Heart left ventricle (tissue), 16 donors: ENCODE measurements around the gene TCIRG1. TPM values are rescaled to one million over a fixed set of nuclear protein-coding genes. Genes with fewer than 3 reads are reported as not detected.
A peak's percentile ranks its signal among the peaks of the same experiment; 100 is the strongest.

Experiments used
- ATAC-seq, 4 donors: fragments of 200-7000 bp; cut with Tn5 transposase; one replicate each; pipeline ENCODE4 v1.9.1; 2020 to 2022; ENCODE audit warnings: moderate library complexity in 4 of 4, mild to moderate bottlenecking in 3 of 4, moderate number of reproducible peaks in 1 of 4
- DNase-seq, 5 donors: peaks; one replicate each; pipeline ENCODE4 v3.0.0-alpha.2; 2020
- H3K27ac ChIP-seq, 12 donors: fragments of 200-600 bp; sonication (generic) in 4 of 12; one replicate each; pipeline versions ENCODE4 v1.5.0 to v1.8.0; 2016 to 2022; ENCODE audit warnings: mild to moderate bottlenecking in 2 of 12
- H3K27me3 ChIP-seq, 9 donors: fragments of 200-600 bp; sonication (generic) in 2 of 9; one replicate each; pipeline versions ENCODE4 v1.5.1 to v1.8.0; 2016 to 2022; ENCODE audit warnings: mild to moderate bottlenecking in 3 of 9
- H3K36me3 ChIP-seq, 9 donors: fragments of 200-600 bp; sonication (generic) in 2 of 9; one replicate each; pipeline versions ENCODE4 v1.5.0 to v1.8.0; 2018 to 2022; ENCODE audit warnings: mild to moderate bottlenecking in 2 of 9
- H3K4me1 ChIP-seq, 12 donors: fragments of 200-600 bp; sonication (generic) in 4 of 12; one replicate each; pipeline versions ENCODE4 v1.5.0 to v1.8.0; 2016 to 2022; ENCODE audit warnings: mild to moderate bottlenecking in 3 of 12
- H3K4me3 ChIP-seq, 12 donors: fragments of 200-600 bp; sonication (generic) in 4 of 12; one replicate each; pipeline versions ENCODE4 v1.5.0 to v1.8.0; 2017 to 2022; ENCODE audit warnings: mild to moderate bottlenecking in 9 of 12, moderate library complexity in 4 of 12
- H3K9me3 ChIP-seq, 12 donors: fragments of 200-600 bp; sonication (generic) in 4 of 12; one replicate each; pipeline versions ENCODE4 v1.5.0 to v1.8.0; 2016 to 2022; ENCODE audit warnings: mild to moderate bottlenecking in 1 of 12
- CTCF ChIP-seq, 12 donors: fragments of 200-600 bp; sonication (generic) in 4 of 12; IDR thresholded peaks; one replicate each; pipeline versions ENCODE4 v1.5.0 to v1.8.0; 2018 to 2022; ENCODE audit warnings: antibody characterized with exemption in 12 of 12, mild to moderate bottlenecking in 5 of 12
- POLR2A ChIP-seq, 2 donors: fragments of 450-650 bp; IDR thresholded peaks; one replicate each; pipeline ENCODE4 v1.6.1; 2017; ENCODE audit warnings: antibody characterized with exemption in 2 of 2, mild to moderate bottlenecking in 2 of 2, moderate library complexity in 2 of 2
- WGBS, 4 donors: extraction: QIAGEN DNeasy Blood & Tissue Kit in 2 of 4; methylation state at CpG; one replicate each; pipeline versions ENCODE4 v1.1.5 to v1.1.7; 2013 to 2018; 5-methylcytosine and 5-hydroxymethylcytosine counted together
- intact Hi-C, 10 donors: fragments of 100-400 bp; cut with DNase I; formaldehyde crosslinking; loops; one replicate each; pipeline versions ENCODE4 v1.11.1 to v1.14.2; 2022
- polyA plus RNA-seq, 2 donors: library from polyadenylated mRNA; stranded (reverse); fragments of 200-250 nt; gene quantifications; one replicate each; pipeline ENCODE4 v1.2.3, GENCODE V29; 2013
- total RNA-seq, 9 donors: library from RNA; depleted of rRNA in 2 of 9; stranded (reverse); fragments of >200 nt in 2 of 9; fragmentation: NEBNext Ultra II Directional in 3 of 9; extraction: Animal tissue kit (Norgen Biotek cat#: 25700) in 3 of 9; gene quantifications; one replicate each; pipeline versions ENCODE4 v1.1.0 to v1.2.4, GENCODE V29; 2016 to 2023
- donor health status: ischemic (EF 13 %, LVEDD 7.1; RV severe dilation, severe dysfunction).
- donor health status: healthy with polysubstance abuse.
- donor health status: DM: no; HTN: yes; CAD: no.
- donor health status: DM: no; HTN: no; CAD: no.
- donor health status: ischemic (EF 25% LVEDD 6.9; RV normal size, moderate dysfunction).
- donor health status: ischemic (EF 25% LVEDD 5.7; RV mildly dilated, moderate dysfunction).
- donor health status: healthy.
- donor health status: DM: yes; HTN: yes; CAD: no.
- donor health status: ischemic (EF 35%, LVEDD 5.7; RV mildly dilated, moderate dysfunction).
- donor health status: nonischemic (EF 11% LVEDD 7.7; RV severe dilation, severe dysfunction).
- donor health status: DM: yes; HTN: yes; CAD: no.
- donor health status: PGD.
- donor health status: ischemic (EF 29% LVEDD 5.4; RV normal size, mild dysfunction).
- donor health status: nonischemic (EF 23%, LVEDD 6.1; RV moderate dilation, normal function).

Gene TCIRG1
- total and polyA plus RNA-seq, 11 donors, result 10.2 to 88.7 (median 25.5) TPM

- no peak for TF ChIP-seq POLR2A (IDR thresholded peaks at IDR 0.05)
- no peak for TF ChIP-seq CTCF (IDR thresholded peaks at IDR 0.05)
- H3K4me3 ChIP-seq, result no peak overlapping the region
- no peaks in the 10 kb centered on the region for H3K9me3 ChIP-seq
- no peak overlapping the region for H3K27ac ChIP-seq
- ATAC-seq (no peak), DNase-seq (no peak)
- intact Hi-C loops, result no loop called here
- 91 to 98% (median 96%) methylated on average over 13 of the region's 13 CpGs for WGBS, 4 donors
- no peaks in the 10 kb centered on the region for H3K27me3 ChIP-seq
- H3K4me1 ChIP-seq, result peaks cover 0 to 33% (median 4%) of the 10 kb centered on the region in 12 donors
- H3K36me3 ChIP-seq, result peaks cover 0 to 6% (median 0%) of the 10 kb centered on the region in 9 donors
Measured at GRCh38 chr11:67999201-67999629, 39.6 kb upstream of the TCIRG1 start.

- H3K27me3 ChIP-seq, result no peaks in the 10 kb centered on the region
- H3K36me3 ChIP-seq, result peaks cover 0 to 6% (median 0%) of the 10 kb centered on the region in 9 donors
- TF ChIP-seq POLR2A (IDR thresholded peaks at IDR 0.05), result no peak
- no peak for TF ChIP-seq CTCF (IDR thresholded peaks at IDR 0.05)
- WGBS, 4 donors, result 87 to 97% (median 93%) methylated on average over 5 of the region's 5 CpGs
- peaks cover 0 to 37% (median 6%) of the 10 kb centered on the region in 12 donors for H3K4me1 ChIP-seq
- no peak overlapping the region for H3K4me3 ChIP-seq
- ATAC-seq, result no peak
- intact Hi-C loops, result loop anchor here in 1 of 10 donors (5.0 to 10.0 kb wide), 2 partner anchors 38 to 205 kb away; partner anchors contain the start of gene TCIRG1
- DNase-seq, result no peak
- H3K9me3 ChIP-seq, result no peaks in the 10 kb centered on the region
- no peak overlapping the region for H3K27ac ChIP-seq
Measured at GRCh38 chr11:67999704-68000103, 39.1 kb upstream of the TCIRG1 start.

GRCh38 chr11:68002575-68002937 is 36.3 kb upstream of the TCIRG1 start:
- ATAC-seq, result peak in 3 of 4 donors; percentile 1 to 36 (median 5)

More at GRCh38 chr11:68002575-68002937, 36.3 kb upstream of the TCIRG1 start:
- no peak for DNase-seq
- Histone ChIP-seq H3K4me1 (peaks cover 0 to 33% (median 7%) of the 10 kb centered on the region in 12 donors), H3K36me3 (peaks cover 0 to 4% (median 0%) of the 10 kb centered on the region in 9 donors), H3K9me3 (no peaks in the 10 kb centered on the region), H3K4me3 (peak overlapping the region in 8 of 12 donors; percentile 57 to 86 (median 73)), H3K27me3 (no peaks in the 10 kb centered on the region), H3K27ac (peak overlapping the region in 3 of 12 donors; percentile 63 to 94 (median 63))
- intact Hi-C loops, result loop anchor here in 1 of 10 donors (5.0 to 10.0 kb wide), 2 partner anchors 35 to 202 kb away; partner anchors contain the start of gene TCIRG1
- 77 to 87% (median 84%) methylated on average over 9 of the region's 9 CpGs for WGBS, 4 donors
- TF ChIP-seq CTCF (IDR thresholded peaks at IDR 0.05) (no peak), POLR2A (IDR thresholded peaks at IDR 0.05) (no peak)
